DMS53 treated with DMSO at 0.1 percent for 48 hours (cell line): ENCODE results near the gene LRRC30.
A peak's percentile ranks its signal among the peaks of the same experiment; 100 is the strongest.

Experiments used
- DNase-seq: peaks from one replicate; lab custom pipeline; 2025; ENCODE audit not compliant: unreplicated experiment; lab: John Stamatoyannopoulos, UW

The LRRC30 gene

GRCh38 chr18:7237673-7238272, 6.9 kb downstream of the LRRC30 start:
- no peak for DNase-seq

DNA sequence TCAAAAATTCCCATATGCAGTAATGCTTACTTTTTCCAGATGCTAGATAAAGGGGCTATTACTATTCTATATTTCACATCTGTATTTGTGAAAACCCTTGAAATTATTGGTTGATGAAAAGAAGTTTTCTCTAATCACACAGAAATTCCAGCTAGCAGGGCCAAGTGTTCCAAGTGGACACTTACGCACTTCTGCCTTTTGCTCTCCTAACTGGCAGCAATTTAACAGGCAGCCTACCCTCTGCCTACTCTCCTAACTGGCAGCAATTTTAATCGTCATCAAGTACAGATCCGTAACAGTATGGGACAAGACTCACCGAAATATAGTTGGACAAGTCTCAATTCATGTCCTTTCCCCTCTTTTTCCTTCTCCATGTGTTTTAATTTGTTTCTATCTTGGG, 12.0 kb downstream of the LRRC30 start:
- no peak for DNase-seq

GRCh38 chr18:7248877-7249276, 18.0 kb downstream of the LRRC30 start:
- no peak for DNase-seq

- no peak for DNase-seq
These were observed 23.3 kb downstream of the LRRC30 start for GRCh38 chr18:7254163-7254562.

- no peak for DNase-seq
These were observed 24.2 kb downstream of the LRRC30 start for GRCh38 chr18:7255054-7255453.

- no peak for DNase-seq
These were observed 24.8 kb downstream of the LRRC30 start for GRCh38 chr18:7255643-7256042.

DNA sequence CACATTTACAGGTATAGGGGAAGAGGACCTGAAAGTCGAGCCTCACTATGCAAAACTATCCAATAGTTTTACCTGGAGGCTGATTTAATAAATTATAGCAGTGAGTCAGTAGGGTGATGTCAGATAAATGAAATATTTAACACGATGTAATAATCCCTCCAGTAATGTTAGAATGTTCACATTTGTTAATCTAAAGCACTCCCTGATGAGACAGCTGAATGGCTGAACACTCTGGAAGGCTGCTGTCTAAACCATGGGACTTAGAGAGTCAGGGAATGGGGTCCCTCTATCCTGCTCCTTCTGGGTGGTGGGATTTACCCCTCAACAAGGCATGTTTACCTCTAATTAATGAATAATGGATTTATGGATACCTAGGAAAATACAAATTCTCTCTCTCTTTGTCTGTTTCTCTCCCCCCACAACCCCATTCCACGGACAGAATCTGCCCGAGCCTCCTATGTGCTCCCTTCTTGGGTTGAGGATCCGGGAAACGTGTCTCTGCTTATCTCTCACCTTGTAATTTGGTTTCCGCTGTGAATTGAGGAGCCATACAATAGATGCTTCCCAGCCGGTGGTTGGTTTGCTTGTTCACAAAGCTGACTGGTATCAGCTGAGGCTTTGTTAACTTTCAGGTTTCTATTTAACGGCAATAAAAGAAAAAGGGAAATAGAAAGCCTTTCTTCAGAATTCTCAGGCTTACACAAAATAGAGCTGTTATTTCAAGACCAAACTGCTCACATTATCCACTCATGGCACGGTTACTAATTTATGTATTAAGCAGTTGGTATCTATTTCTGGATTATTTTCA, 25.9 kb downstream of the LRRC30 start:
- no peak for DNase-seq

DNA sequence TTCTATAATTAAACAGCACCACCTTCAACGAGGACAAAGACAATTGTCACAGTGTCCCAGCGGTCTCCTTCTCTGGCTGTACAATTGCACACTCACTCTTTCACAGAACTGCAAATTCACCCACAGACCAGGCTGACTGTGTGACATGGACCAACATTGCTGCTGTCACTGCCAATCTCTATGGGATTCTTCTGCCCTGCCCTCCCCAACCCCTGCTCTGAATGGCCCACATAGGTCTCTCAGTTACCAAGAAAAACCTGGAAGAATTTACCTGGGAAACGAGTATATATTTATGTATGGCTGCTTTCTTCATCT, 26.5 kb downstream of the LRRC30 start:
- no peak for DNase-seq

- DNase-seq, result no peak
These were observed 28.6 kb downstream of the LRRC30 start for GRCh38 chr18:7259475-7259874.

GRCh38 chr18:7261199-7261598, 30.3 kb downstream of the LRRC30 start:
- DNase-seq, result no peak

DNA sequence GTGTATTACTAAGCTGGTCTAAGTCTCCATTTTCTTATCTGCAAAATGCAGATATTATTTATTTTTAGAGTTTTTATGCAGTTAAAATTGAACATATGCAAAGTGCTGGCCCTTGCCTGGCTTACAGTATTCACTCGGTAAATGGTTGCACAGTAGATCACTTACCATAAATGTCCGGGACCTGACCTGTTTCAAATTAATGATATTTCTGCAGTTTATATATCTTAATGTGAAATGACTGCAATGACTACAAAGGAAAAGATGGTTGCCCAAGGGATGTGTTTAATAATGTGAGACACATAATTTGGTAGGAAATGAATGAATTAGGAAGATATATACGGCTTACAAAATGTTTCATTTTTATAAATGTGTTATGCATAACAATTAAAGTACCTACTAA, 37.1 kb downstream of the LRRC30 start:
- no peak for DNase-seq

DNA sequence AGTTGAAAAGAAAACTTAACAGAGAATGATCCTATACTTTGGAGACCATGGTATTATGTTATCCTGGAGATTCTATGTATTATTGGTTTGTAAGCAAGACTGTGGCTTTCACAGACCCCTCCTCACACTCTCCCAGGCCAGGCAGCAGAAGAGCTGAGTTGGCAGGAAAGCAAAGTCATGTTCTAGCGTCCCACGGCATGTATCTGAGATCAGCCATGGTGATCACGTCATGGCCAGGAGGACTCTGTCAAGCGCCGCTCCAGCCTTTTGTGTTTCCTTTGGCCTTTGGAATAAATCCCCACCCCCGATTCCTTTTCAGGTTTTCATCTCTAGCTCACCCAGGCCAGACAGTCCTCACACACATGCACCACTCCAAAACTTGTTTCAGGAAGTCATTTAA, 39.1 kb downstream of the LRRC30 start:
- DNase-seq, result no peak

DNA sequence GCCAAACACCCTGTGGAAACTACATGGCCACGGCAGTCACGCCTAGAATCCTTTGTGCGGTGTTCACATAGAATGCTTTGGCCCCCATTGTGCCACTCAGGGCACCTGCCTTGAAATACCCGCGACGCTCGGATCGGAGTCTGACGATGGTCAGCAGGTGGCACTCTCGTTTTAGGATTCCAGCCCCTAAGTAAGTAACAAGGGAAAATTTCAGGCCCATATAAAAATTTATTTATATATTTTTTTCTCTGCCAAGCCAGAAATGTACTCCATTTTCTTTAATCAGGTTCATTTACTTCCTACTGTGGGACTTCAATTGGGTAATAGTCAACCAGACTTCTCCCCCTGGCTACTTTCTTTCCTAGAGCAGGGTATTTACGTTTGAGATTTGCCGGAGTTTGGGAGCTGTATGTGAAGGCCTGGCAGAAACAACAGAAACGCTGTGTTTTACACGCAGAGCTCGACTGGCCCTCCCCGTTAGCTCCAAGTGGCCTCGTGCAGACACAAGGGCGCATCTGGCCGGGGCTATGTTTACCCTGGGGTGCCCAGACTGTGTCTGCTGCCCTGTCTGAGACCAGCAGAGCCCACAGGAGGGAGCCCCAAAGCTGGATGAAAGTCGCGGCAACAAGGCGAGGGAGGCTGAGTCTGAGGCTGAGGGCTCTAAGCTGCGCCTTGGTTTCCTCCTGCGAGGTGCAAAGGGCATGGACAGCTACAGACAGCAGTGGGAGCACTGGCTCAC, 41.6 kb downstream of the LRRC30 start:
- peak; percentile 90 for DNase-seq

DNA sequence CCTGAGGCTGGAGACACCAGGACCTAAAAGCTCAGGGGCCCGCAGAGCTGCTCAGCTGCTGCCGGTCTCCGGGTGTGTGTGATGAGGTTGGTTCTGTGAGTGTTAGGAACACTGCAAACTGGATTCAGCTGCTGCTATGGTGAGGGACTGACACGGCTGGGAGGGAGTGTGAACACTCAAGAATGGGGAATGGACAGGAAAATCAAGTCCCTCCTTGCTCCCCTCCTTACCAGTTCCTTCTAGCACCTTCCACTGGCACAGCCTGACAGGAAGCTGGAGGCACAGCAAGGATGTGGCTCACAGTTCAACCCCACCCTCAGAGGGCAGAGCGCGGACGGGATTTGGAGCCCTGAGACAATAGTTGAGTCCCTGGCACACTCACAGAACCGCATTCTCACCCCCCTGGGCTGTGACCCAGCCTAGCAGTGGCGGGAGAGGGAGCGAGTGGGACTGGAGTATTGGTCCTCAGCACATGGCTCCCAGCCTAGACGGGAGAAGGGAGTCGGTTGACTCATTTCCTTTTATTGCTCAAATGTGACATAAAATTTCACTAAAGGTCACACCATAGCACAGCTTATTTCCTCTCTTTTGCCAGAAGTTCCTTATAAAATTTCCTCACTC, 42.5 kb downstream of the LRRC30 start:
- no peak for DNase-seq

DNA sequence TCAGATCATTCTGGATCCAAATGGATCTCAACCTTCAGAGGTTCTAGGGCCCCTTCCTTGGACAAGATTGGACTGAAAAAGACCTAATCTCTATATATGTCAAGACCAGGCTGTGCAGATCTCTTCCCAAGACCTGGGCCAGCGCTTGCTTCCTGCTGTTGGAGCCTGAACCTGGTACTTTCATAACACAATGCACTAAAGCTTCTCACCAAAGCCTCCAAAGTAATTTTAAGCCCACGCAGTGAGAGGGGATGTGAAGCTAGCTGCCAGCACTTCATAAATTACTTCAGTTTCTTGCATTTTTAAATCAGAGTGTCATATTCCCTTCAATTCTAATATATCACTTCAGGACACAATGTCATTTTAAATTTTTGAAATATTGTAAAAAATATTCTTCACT, 50.7 kb downstream of the LRRC30 start:
- no peak for DNase-seq
